ENCODE data around the gene ZNF490. TPM values are rescaled to one million over a fixed set of nuclear protein-coding genes. Genes with fewer than 3 reads are reported as not detected.

The ZNF490 gene
- total and polyA plus RNA-seq, 2 of the 4 experiments (the other 2 are of a cell fraction), result 1.7 to 9.0 TPM

- no peak for TF ChIP-seq RCOR1 (IDR thresholded peaks at IDR 0.05; ENCODE audit: insufficient replicate concordance, low read length)
- TF ChIP-seq FOS (IDR thresholded peaks at IDR 0.05; ENCODE audit: low read depth, low read length), result no peak
- TF ChIP-seq, protein P1, sequence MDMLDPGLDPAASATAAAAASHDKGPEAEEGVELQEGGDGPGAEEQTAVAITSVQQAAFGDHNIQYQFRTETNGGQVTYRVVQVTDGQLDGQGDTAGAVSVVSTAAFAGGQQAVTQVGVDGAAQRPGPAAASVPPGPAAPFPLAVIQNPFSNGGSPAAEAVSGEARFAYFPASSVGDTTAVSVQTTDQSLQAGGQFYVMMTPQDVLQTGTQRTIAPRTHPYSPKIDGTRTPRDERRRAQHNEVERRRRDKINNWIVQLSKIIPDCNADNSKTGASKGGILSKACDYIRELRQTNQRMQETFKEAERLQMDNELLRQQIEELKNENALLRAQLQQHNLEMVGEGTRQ (IDR thresholded peaks at IDR 0.05; ENCODE audit: low read depth, low read length), result no peak
- TF ChIP-seq MAFK (IDR thresholded peaks at IDR 0.05; ENCODE audit: low read depth, low read length), result peak; percentile 16; the same call in 1 of the 2 replicates
These were observed at the start of gene ZNF490, which contains the start of gene ZNF791 (continued) for GRCh38 chr19:12610540-12611360.

DNA sequence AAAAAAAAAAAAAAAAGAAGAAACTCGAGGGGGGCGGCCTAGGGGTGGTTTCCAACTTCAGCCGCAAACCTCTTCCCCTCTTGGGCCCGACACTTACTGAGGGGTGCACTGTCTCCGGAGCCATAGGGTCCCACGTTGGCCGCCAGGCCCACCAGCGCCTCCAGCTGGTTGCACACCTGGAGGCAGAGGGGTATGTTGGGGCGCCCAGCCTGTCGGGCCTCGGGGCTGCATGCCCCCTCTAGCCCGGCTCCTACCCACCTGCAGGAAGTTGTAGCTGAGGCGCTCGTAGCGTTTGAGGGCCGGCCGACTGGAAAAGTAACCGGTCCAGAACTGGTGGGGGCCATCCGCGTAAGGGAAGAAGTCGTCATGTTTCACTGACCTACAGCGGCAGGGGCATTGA is 47.4 kb upstream of the ZNF490 start:
- no peak overlapping the region for H2BK5ac ChIP-seq (ENCODE audit: low read depth, low read length, poor library complexity, severe bottlenecking)
- no peak overlapping the region for H4K5ac ChIP-seq (ENCODE audit: low read depth, low read length)
- dilution Hi-C loops (cut with HindIII; ENCODE audit: low sequenced_read_pairs, unreplicated experiment), result no loop called here
- H2BK120ac ChIP-seq (ENCODE audit: low read depth, low read length), result no peak overlapping the region
- H3K18ac ChIP-seq (ENCODE audit: low read depth, low read length), result no peak overlapping the region
- H2BK15ac ChIP-seq (ENCODE audit: low read depth, low read length), result no peak overlapping the region
- H3K56ac ChIP-seq (ENCODE audit: extremely low read depth, insufficient read depth, low read length), result no peak overlapping the region
- peaks cover 41% of the 10 kb centered on the region for H3K36me3 ChIP-seq (ENCODE audit: control insufficient read depth, insufficient read depth, low read length)
- no peak overlapping the region for H3K9ac ChIP-seq (ENCODE audit: low read depth, low read length)
- H3K27ac ChIP-seq (ENCODE audit: insufficient read depth, low read length), result no peak overlapping the region
- TF ChIP-seq NFE2L2 (IDR thresholded peaks at IDR 0.05; ENCODE audit: low read depth, low read length) (no peak), MXI1 (IDR thresholded peaks at IDR 0.05; ENCODE audit: borderline replicate concordance, low read depth, low read length) (no peak), BHLHE40 (IDR thresholded peaks at IDR 0.05; ENCODE audit: low read depth, low read length) (no peak), CHD1 (IDR thresholded peaks at IDR 0.05; ENCODE audit: low read depth, low read length) (no peak), POLR2A (IDR thresholded peaks at IDR 0.05; ENCODE audit: low read depth, low read length) (no peak)
- TF ChIP-seq, protein P2, sequence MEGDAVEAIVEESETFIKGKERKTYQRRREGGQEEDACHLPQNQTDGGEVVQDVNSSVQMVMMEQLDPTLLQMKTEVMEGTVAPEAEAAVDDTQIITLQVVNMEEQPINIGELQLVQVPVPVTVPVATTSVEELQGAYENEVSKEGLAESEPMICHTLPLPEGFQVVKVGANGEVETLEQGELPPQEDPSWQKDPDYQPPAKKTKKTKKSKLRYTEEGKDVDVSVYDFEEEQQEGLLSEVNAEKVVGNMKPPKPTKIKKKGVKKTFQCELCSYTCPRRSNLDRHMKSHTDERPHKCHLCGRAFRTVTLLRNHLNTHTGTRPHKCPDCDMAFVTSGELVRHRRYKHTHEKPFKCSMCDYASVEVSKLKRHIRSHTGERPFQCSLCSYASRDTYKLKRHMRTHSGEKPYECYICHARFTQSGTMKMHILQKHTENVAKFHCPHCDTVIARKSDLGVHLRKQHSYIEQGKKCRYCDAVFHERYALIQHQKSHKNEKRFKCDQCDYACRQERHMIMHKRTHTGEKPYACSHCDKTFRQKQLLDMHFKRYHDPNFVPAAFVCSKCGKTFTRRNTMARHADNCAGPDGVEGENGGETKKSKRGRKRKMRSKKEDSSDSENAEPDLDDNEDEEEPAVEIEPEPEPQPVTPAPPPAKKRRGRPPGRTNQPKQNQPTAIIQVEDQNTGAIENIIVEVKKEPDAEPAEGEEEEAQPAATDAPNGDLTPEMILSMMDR (conservative IDR thresholded peaks at IDR 0.05; ENCODE audit: low read depth, low read length), result no peak
- ATAC-seq (ENCODE audit: low read depth) (no peak), DNase-seq (no peak)
- no TSS peak for BruUV-seq (replicated peaks)
- H3K4ac ChIP-seq (ENCODE audit: low read depth, low read length), result no peak overlapping the region
- no peak overlapping the region for H3K14ac ChIP-seq (replicated peaks; ENCODE audit: low read depth, low read length)
- H4K91ac ChIP-seq (ENCODE audit: insufficient read depth, low read depth, low read length), result no peak overlapping the region
- no peaks in the 10 kb centered on the region for H3K27me3 ChIP-seq (ENCODE audit: control insufficient read depth, insufficient read depth, low read length)
- no peak overlapping the region for H2AK9ac ChIP-seq (replicated peaks; ENCODE audit: low read depth, low read length, poor library complexity)
- no peak overlapping the region for H3K4me3 ChIP-seq (ENCODE audit: insufficient read depth, low read depth, low read length)
- H3K79me1 ChIP-seq (ENCODE audit: low read depth in 1 of 2, low read length in 2 of 2), result no peaks in the 10 kb centered on the region
- no peaks in the 10 kb centered on the region for H3K9me3 ChIP-seq (ENCODE audit: control insufficient read depth, insufficient read depth, low read length)
- no peak overlapping the region for H3K23ac ChIP-seq (ENCODE audit: low read depth, low read length)
- H3K4me2 ChIP-seq (ENCODE audit: low read depth, low read length), result no peak overlapping the region
- H4K8ac ChIP-seq (ENCODE audit: low read depth in 2 of 2, low read length in 2 of 2), result no peak overlapping the region
- ChIA-PET POLR2A (ENCODE audit: unreplicated experiment) (no interaction called here), CTCF (no interaction called here)
- no CpG with 5 or more reads among the region's 22 CpGs for WGBS, 2 experiments (ENCODE audit: extremely low coverage in 2 of 2, insufficient read length in 1 of 2)
- H2BK20ac ChIP-seq (ENCODE audit: low read depth, low read length), result no peak overlapping the region
- no peaks in the 10 kb centered on the region for H3K4me1 ChIP-seq (ENCODE audit: control insufficient read depth, insufficient read depth, low read length)
- no peaks in the 10 kb centered on the region for H3K9me1 ChIP-seq (ENCODE audit: insufficient read depth, low read length)
- in situ Hi-C loops (cut with MboI; ENCODE audit: low sequenced_read_pairs), result no loop called here
- no peak overlapping the region for H2AFZ ChIP-seq (replicated peaks; ENCODE audit: low read length, poor library complexity)
- no peak overlapping the region for H2AK5ac ChIP-seq (ENCODE audit: low read depth, low read length)
- no peaks in the 10 kb centered on the region for H4K20me1 ChIP-seq (ENCODE audit: insufficient read depth, low read length)
- intact Hi-C loops (cut with micrococcal nuclease), result no loop called here
